ENCODE measurements around the gene MYH7B.

The MYH7B gene

DNA sequence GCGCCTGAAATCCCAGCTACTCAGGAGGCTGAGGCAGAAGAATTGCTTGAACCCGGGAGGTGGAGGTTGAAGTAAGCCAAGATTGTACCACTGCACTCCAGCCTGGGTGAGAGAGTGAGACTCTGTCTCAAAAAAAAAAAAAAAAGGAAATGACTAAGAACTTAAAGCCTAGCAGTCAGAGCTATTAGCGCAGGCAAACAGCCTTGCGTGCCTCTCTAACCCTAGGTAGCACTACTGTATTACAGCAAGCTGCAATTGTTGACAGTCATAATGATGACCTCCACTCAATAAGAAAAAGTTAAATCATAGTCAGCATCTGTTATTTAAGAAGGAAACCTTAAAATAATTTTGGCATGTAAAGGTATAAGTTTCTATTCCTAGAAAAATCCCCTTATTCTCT, 14.4 kb upstream of the MYH7B start:
- no CpG with 5 or more reads among the region's 4 CpGs for WGBS (ENCODE audit: extremely low coverage, insufficient coverage, low lambda C conversion rate)
- H3K4me1 ChIP-seq (ENCODE audit: control insufficient read depth, low read depth, low read length): no peaks in the 10 kb centered on the region
- no peak overlapping the region for H4K5ac ChIP-seq (ENCODE audit: low read length)
- H3K27me3 ChIP-seq (ENCODE audit: insufficient read depth, low read length, poor library complexity): no peaks in the 10 kb centered on the region
- H2AK5ac ChIP-seq (ENCODE audit: low read length): no peak overlapping the region
- H2BK5ac ChIP-seq (ENCODE audit: low read length): no peak overlapping the region
- no peak overlapping the region for H3K4me3 ChIP-seq (ENCODE audit: low read length)
- no peak overlapping the region for H2BK120ac ChIP-seq (ENCODE audit: low read depth, low read length)
- no peaks in the 10 kb centered on the region for H3K79me2 ChIP-seq (ENCODE audit: control insufficient read depth, insufficient read depth, low read length)
- H3K4me2 ChIP-seq (ENCODE audit: low read length): no peak overlapping the region
- DNase-seq: no peak
- H2BK15ac ChIP-seq (replicated peaks; ENCODE audit: low read depth): no peak overlapping the region
- H3K9ac ChIP-seq (ENCODE audit: low read length): no peak overlapping the region
- H3K27ac ChIP-seq (ENCODE audit: low read depth, low read length): no peak overlapping the region
- no peak overlapping the region for H4K8ac ChIP-seq (ENCODE audit: low read depth, low read length)
- H3K36me3 ChIP-seq (ENCODE audit: control insufficient read depth, insufficient read depth, low read length): peaks cover 1% of the 10 kb centered on the region
- no peak overlapping the region for H3K18ac ChIP-seq (ENCODE audit: low read length)
- no peaks in the 10 kb centered on the region for H3K79me1 ChIP-seq (ENCODE audit: low read length)
- H3K4ac ChIP-seq (ENCODE audit: low read depth, low read length): no peak overlapping the region
- no peak overlapping the region for H3K56ac ChIP-seq (ENCODE audit: low read length)
- no peak overlapping the region for H3K23ac ChIP-seq (ENCODE audit: low read length)

- Histone ChIP-seq H2AK5ac (ENCODE audit: low read length) (no peak overlapping the region), H2BK5ac (ENCODE audit: low read length) (no peak overlapping the region), H3K4me3 (ENCODE audit: low read length) (no peak overlapping the region), H3K9ac (ENCODE audit: low read length) (no peak overlapping the region), H4K8ac (ENCODE audit: low read depth, low read length) (no peak overlapping the region), H3K36me3 (ENCODE audit: control insufficient read depth, insufficient read depth, low read length) (peaks cover 1% of the 10 kb centered on the region), H3K4me2 (ENCODE audit: low read length) (no peak overlapping the region), H3K56ac (ENCODE audit: low read length) (no peak overlapping the region), H4K5ac (ENCODE audit: low read length) (no peak overlapping the region), H3K79me1 (ENCODE audit: low read length) (no peaks in the 10 kb centered on the region), H3K4ac (ENCODE audit: low read depth, low read length) (no peak overlapping the region), H3K27ac (ENCODE audit: low read depth, low read length) (no peak overlapping the region), H3K79me2 (ENCODE audit: control insufficient read depth, insufficient read depth, low read length) (no peaks in the 10 kb centered on the region), H2BK15ac (replicated peaks; ENCODE audit: low read depth) (no peak overlapping the region), H3K4me1 (ENCODE audit: control insufficient read depth, low read depth, low read length) (no peaks in the 10 kb centered on the region), H2BK120ac (ENCODE audit: low read depth, low read length) (no peak overlapping the region), H3K23ac (ENCODE audit: low read length) (no peak overlapping the region), H3K27me3 (ENCODE audit: insufficient read depth, low read length, poor library complexity) (no peaks in the 10 kb centered on the region), H3K18ac (ENCODE audit: low read length) (no peak overlapping the region)
- no peak for DNase-seq
- WGBS (ENCODE audit: extremely low coverage, insufficient coverage, low lambda C conversion rate): no CpG with 5 or more reads among the region's 9 CpGs
Observed at GRCh38 chr20:34942301-34942700, 13.4 kb upstream of the MYH7B start.

- WGBS (ENCODE audit: extremely low coverage, insufficient coverage, low lambda C conversion rate): no CpG with 5 or more reads among the region's 2 CpGs
- H3K56ac ChIP-seq (ENCODE audit: low read length): no peak overlapping the region
Observed at GRCh38 chr20:34943808-34944567, 11.7 kb upstream of the MYH7B start.

GRCh38 chr20:34945315-34946077, 10.2 kb upstream of the MYH7B start:
- no peak overlapping the region for H3K4ac ChIP-seq (ENCODE audit: low read depth, low read length)

More at GRCh38 chr20:34943808-34944567, 11.7 kb upstream of the MYH7B start:
- no peak overlapping the region for H3K23ac ChIP-seq (ENCODE audit: low read length)
- no peak overlapping the region for H3K4me2 ChIP-seq (ENCODE audit: low read length)
- no peak overlapping the region for H4K8ac ChIP-seq (ENCODE audit: low read depth, low read length)
- no peak overlapping the region for H2AK5ac ChIP-seq (ENCODE audit: low read length)
- H3K79me2 ChIP-seq (ENCODE audit: control insufficient read depth, insufficient read depth, low read length): no peaks in the 10 kb centered on the region
- H3K27me3 ChIP-seq (ENCODE audit: insufficient read depth, low read length, poor library complexity): no peaks in the 10 kb centered on the region
- no peak overlapping the region for H3K4ac ChIP-seq (ENCODE audit: low read depth, low read length)
- no peak overlapping the region for H3K27ac ChIP-seq (ENCODE audit: low read depth, low read length)
- H2BK5ac ChIP-seq (ENCODE audit: low read length): no peak overlapping the region
- H3K9ac ChIP-seq (ENCODE audit: low read length): no peak overlapping the region
- H3K18ac ChIP-seq (ENCODE audit: low read length): no peak overlapping the region
- H2BK120ac ChIP-seq (ENCODE audit: low read depth, low read length): no peak overlapping the region
- H3K36me3 ChIP-seq (ENCODE audit: control insufficient read depth, insufficient read depth, low read length): peaks cover 1% of the 10 kb centered on the region
- no peaks in the 10 kb centered on the region for H3K79me1 ChIP-seq (ENCODE audit: low read length)
- no peak overlapping the region for H4K5ac ChIP-seq (ENCODE audit: low read length)
- H3K4me3 ChIP-seq (ENCODE audit: low read length): no peak overlapping the region
- H3K4me1 ChIP-seq (ENCODE audit: control insufficient read depth, low read depth, low read length): no peaks in the 10 kb centered on the region
- no peak for DNase-seq
- no peak overlapping the region for H2BK15ac ChIP-seq (replicated peaks; ENCODE audit: low read depth)

GRCh38 chr20:34946661-34947060, 9.0 kb upstream of the MYH7B start:
- no peak overlapping the region for H3K4ac ChIP-seq (ENCODE audit: low read depth, low read length)
- H3K27me3 ChIP-seq (ENCODE audit: insufficient read depth, low read length, poor library complexity): no peaks in the 10 kb centered on the region
- H2BK15ac ChIP-seq (replicated peaks; ENCODE audit: low read depth): no peak overlapping the region
- H3K4me2 ChIP-seq (ENCODE audit: low read length): no peak overlapping the region
- no peak overlapping the region for H3K9ac ChIP-seq (ENCODE audit: low read length)
- H3K36me3 ChIP-seq (ENCODE audit: control insufficient read depth, insufficient read depth, low read length): peaks cover 1% of the 10 kb centered on the region
- no peaks in the 10 kb centered on the region for H3K79me1 ChIP-seq (ENCODE audit: low read length)
- H3K27ac ChIP-seq (ENCODE audit: low read depth, low read length): no peak overlapping the region
- no peak overlapping the region for H3K18ac ChIP-seq (ENCODE audit: low read length)
- no peaks in the 10 kb centered on the region for H3K79me2 ChIP-seq (ENCODE audit: control insufficient read depth, insufficient read depth, low read length)
- no peak for DNase-seq
- no peak overlapping the region for H2AK5ac ChIP-seq (ENCODE audit: low read length)
- WGBS (ENCODE audit: extremely low coverage, insufficient coverage, low lambda C conversion rate): 100% methylated on average over 1 of the region's 3 CpGs
- H3K4me1 ChIP-seq (ENCODE audit: control insufficient read depth, low read depth, low read length): no peaks in the 10 kb centered on the region
- no peak overlapping the region for H3K23ac ChIP-seq (ENCODE audit: low read length)
- no peak overlapping the region for H3K56ac ChIP-seq (ENCODE audit: low read length)
- H4K8ac ChIP-seq (ENCODE audit: low read depth, low read length): no peak overlapping the region
- no peak overlapping the region for H2BK120ac ChIP-seq (ENCODE audit: low read depth, low read length)
- H3K4me3 ChIP-seq (ENCODE audit: low read length): no peak overlapping the region
- no peak overlapping the region for H2BK5ac ChIP-seq (ENCODE audit: low read length)
- no peak overlapping the region for H4K5ac ChIP-seq (ENCODE audit: low read length)

More at GRCh38 chr20:34945315-34946077, 10.2 kb upstream of the MYH7B start:
- Histone ChIP-seq H4K8ac (ENCODE audit: low read depth, low read length) (no peak overlapping the region), H2BK5ac (ENCODE audit: low read length) (no peak overlapping the region), H3K79me1 (ENCODE audit: low read length) (no peaks in the 10 kb centered on the region), H2BK120ac (ENCODE audit: low read depth, low read length) (no peak overlapping the region), H3K36me3 (ENCODE audit: control insufficient read depth, insufficient read depth, low read length) (peaks cover 1% of the 10 kb centered on the region), H3K4me2 (ENCODE audit: low read length) (no peak overlapping the region), H3K23ac (ENCODE audit: low read length) (no peak overlapping the region), H3K79me2 (ENCODE audit: control insufficient read depth, insufficient read depth, low read length) (no peaks in the 10 kb centered on the region), H3K27ac (ENCODE audit: low read depth, low read length) (no peak overlapping the region), H4K5ac (ENCODE audit: low read length) (no peak overlapping the region), H2AK5ac (ENCODE audit: low read length) (no peak overlapping the region), H3K4me1 (ENCODE audit: control insufficient read depth, low read depth, low read length) (no peaks in the 10 kb centered on the region), H2BK15ac (replicated peaks; ENCODE audit: low read depth) (no peak overlapping the region), H3K27me3 (ENCODE audit: insufficient read depth, low read length, poor library complexity) (no peaks in the 10 kb centered on the region), H3K56ac (ENCODE audit: low read length) (no peak overlapping the region), H3K18ac (ENCODE audit: low read length) (no peak overlapping the region), H3K9ac (ENCODE audit: low read length) (no peak overlapping the region), H3K4me3 (ENCODE audit: low read length) (no peak overlapping the region)
- no peak for DNase-seq
- no CpG with 5 or more reads among the region's 7 CpGs for whole genome bisulfite sequencing (ENCODE audit: extremely low coverage, insufficient coverage, low lambda C conversion rate)
